HEK293 (cell line): ENCODE measurements around the gene SMARCD3.

Experiments
- GLIS1 ChIP-seq: fragments of 450-650 bp; formaldehyde crosslinking; IDR thresholded peaks from 2 replicates; pipeline ENCODE4 v1.5.1; 2016; ENCODE audit warnings: missing biosample characterization, missing genetic modification characterization
- KLF7 ChIP-seq: fragments of 450-650 bp; formaldehyde crosslinking; IDR thresholded peaks from 2 replicates; pipeline ENCODE4 v1.5.1; 2016; ENCODE audit warnings: missing biosample characterization, missing genetic modification characterization, borderline replicate concordance
- KLF8 ChIP-seq: fragments of 450-650 bp; formaldehyde crosslinking; IDR thresholded peaks from 2 replicates; pipeline ENCODE4 v1.5.1; 2016; ENCODE audit warnings: missing biosample characterization, missing genetic modification characterization
- MEIS1 ChIP-seq: sonication (generic); formaldehyde crosslinking; IDR thresholded peaks from 2 replicates; pipeline ENCODE4 v1.8.1; 2022; ENCODE audit warnings: missing genetic modification reagents, mild to moderate bottlenecking, borderline replicate concordance
- OSR2 ChIP-seq: fragments of 450-650 bp; formaldehyde crosslinking; IDR thresholded peaks from 2 replicates; pipeline ENCODE4 v1.5.1; 2016; ENCODE audit warnings: missing biosample characterization, missing genetic modification characterization
- RBAK ChIP-seq: fragments of 450-650 bp; formaldehyde crosslinking; IDR thresholded peaks from 2 replicates; pipeline ENCODE4 v1.5.1; 2016; ENCODE audit warnings: missing biosample characterization, missing genetic modification characterization
- SP2 ChIP-seq: fragments of 450-650 bp; formaldehyde crosslinking; IDR thresholded peaks from 2 replicates; pipeline ENCODE4 v1.5.1; 2016; ENCODE audit warnings: missing biosample characterization, missing genetic modification characterization
- SP3 ChIP-seq: fragments of 450-650 bp; formaldehyde crosslinking; IDR thresholded peaks from 2 replicates; pipeline ENCODE4 v1.5.1; 2016; ENCODE audit warnings: missing biosample characterization, missing genetic modification characterization
- YY2 ChIP-seq: fragments of 450-650 bp; formaldehyde crosslinking; IDR thresholded peaks from 2 replicates; pipeline ENCODE4 v1.5.1; 2016; ENCODE audit warnings: missing biosample characterization, missing genetic modification characterization
- ZBTB7A ChIP-seq: fragments of 450-650 bp; formaldehyde crosslinking; IDR thresholded peaks from 2 replicates; pipeline ENCODE4 v1.5.1; 2016; ENCODE audit warnings: low read depth, missing biosample characterization, missing genetic modification characterization
- ZEB2 ChIP-seq: fragments of 450-650 bp; formaldehyde crosslinking; IDR thresholded peaks from 2 replicates; pipeline ENCODE4 v1.5.1; 2016; ENCODE audit warnings: missing biosample characterization, missing genetic modification characterization
- ZFP37 ChIP-seq: fragments of 450-650 bp; formaldehyde crosslinking; IDR thresholded peaks from 2 replicates; pipeline ENCODE4 v1.5.1; 2016; ENCODE audit warnings: missing biosample characterization, missing genetic modification characterization
- ZNF23 ChIP-seq: fragments of 450-650 bp; formaldehyde crosslinking; IDR thresholded peaks from 2 replicates; pipeline ENCODE4 v1.5.1; 2016; ENCODE audit warnings: missing biosample characterization, missing genetic modification characterization, borderline replicate concordance
- ZNF239 ChIP-seq: fragments of 450-650 bp; formaldehyde crosslinking; IDR thresholded peaks from 2 replicates; pipeline ENCODE4 v1.5.1; 2016; ENCODE audit warnings: missing biosample characterization, missing genetic modification characterization
- ZNF24 ChIP-seq: fragments of 450-650 bp; formaldehyde crosslinking; IDR thresholded peaks from 2 replicates; pipeline ENCODE4 v1.5.1; 2016; ENCODE audit warnings: missing biosample characterization, missing genetic modification characterization
- ZNF335 ChIP-seq: fragments of 450-650 bp; formaldehyde crosslinking; conservative IDR thresholded peaks from 2 replicates; pipeline ENCODE4 v1.5.1; 2016; ENCODE audit warnings: missing biosample characterization, missing genetic modification characterization
- ZNF350 ChIP-seq: fragments of 450-650 bp; formaldehyde crosslinking; IDR thresholded peaks from 2 replicates; pipeline ENCODE4 v1.5.0; 2017; ENCODE audit warnings: missing biosample characterization, mild to moderate bottlenecking, missing genetic modification characterization
- ZNF366 ChIP-seq: fragments of 450-650 bp; formaldehyde crosslinking; conservative IDR thresholded peaks from 2 replicates; pipeline ENCODE4 v1.5.1; 2016; ENCODE audit warnings: missing biosample characterization, missing genetic modification characterization
- ZNF404 ChIP-seq: fragments of 450-650 bp; formaldehyde crosslinking; IDR thresholded peaks from 2 replicates; pipeline ENCODE4 v1.5.1; 2017; ENCODE audit warnings: missing biosample characterization, missing genetic modification characterization
- ZNF426 ChIP-seq: fragments of 450-650 bp; formaldehyde crosslinking; IDR thresholded peaks from 2 replicates; pipeline ENCODE4 v1.5.1; 2017; ENCODE audit warnings: missing biosample characterization, missing genetic modification characterization, mild to moderate bottlenecking, inconsistent platforms, moderate library complexity
- ZNF529 ChIP-seq: fragments of 450-650 bp; formaldehyde crosslinking; IDR thresholded peaks from 2 replicates; pipeline ENCODE4 v1.5.1; 2017; ENCODE audit warnings: missing genetic modification characterization, missing biosample characterization; ENCODE audit not compliant: insufficient replicate concordance
- ZNF658 ChIP-seq: fragments of 450-650 bp; formaldehyde crosslinking; IDR thresholded peaks from 2 replicates; pipeline ENCODE4; 2016; ENCODE audit warnings: missing biosample characterization, missing genetic modification characterization
- ZNF677 ChIP-seq: fragments of 450-650 bp; IDR thresholded peaks from 2 replicates; pipeline ENCODE4 v1.5.0; 2018; ENCODE audit warnings: missing biosample characterization, mild to moderate bottlenecking, missing genetic modification characterization, moderate library complexity
- ZNF791 ChIP-seq: fragments of 450-650 bp; formaldehyde crosslinking; IDR thresholded peaks from 2 replicates; pipeline ENCODE4 v1.5.1; 2016; ENCODE audit warnings: missing biosample characterization, missing genetic modification characterization
- ZNF792 ChIP-seq: fragments of 450-650 bp; formaldehyde crosslinking; IDR thresholded peaks from 2 replicates; pipeline ENCODE4 v1.5.1; 2016; ENCODE audit warnings: missing biosample characterization, missing genetic modification characterization
- ZNF830 ChIP-seq: fragments of 450-650 bp; IDR thresholded peaks from 2 replicates; pipeline ENCODE4 v1.5.0; 2018; ENCODE audit warnings: missing biosample characterization, missing genetic modification characterization, low read depth, mild to moderate bottlenecking, moderate library complexity
- TF ChIP-seq, protein P1 (sequence below): fragments of 450-650 bp; formaldehyde crosslinking; IDR thresholded peaks from 2 replicates; pipeline ENCODE4 v1.5.1; 2017; ENCODE audit warnings: missing biosample characterization, missing genetic modification characterization
- TF ChIP-seq, protein P2 (sequence below): fragments of 450-650 bp; formaldehyde crosslinking; IDR thresholded peaks from 2 replicates; pipeline ENCODE4 v1.5.1; 2016; ENCODE audit warnings: missing biosample characterization, missing genetic modification characterization
- TF ChIP-seq, protein P3 (sequence below): fragments of 450-650 bp; IDR thresholded peaks from 2 replicates; pipeline ENCODE4 v1.5.1; 2018; ENCODE audit warnings: missing biosample characterization, missing genetic modification characterization
- TF ChIP-seq, protein P4 (sequence below): fragments of 450-650 bp; formaldehyde crosslinking; IDR thresholded peaks from 2 replicates; pipeline ENCODE4 v1.5.1; 2016; ENCODE audit warnings: missing biosample characterization, missing genetic modification characterization
- TF ChIP-seq, protein P5 (sequence below): fragments of 450-650 bp; formaldehyde crosslinking; IDR thresholded peaks from 2 replicates; pipeline ENCODE4 v1.5.1; 2016; ENCODE audit warnings: missing biosample characterization, missing genetic modification characterization
- TF ChIP-seq, protein P6 (sequence below): fragments of 450-650 bp; formaldehyde crosslinking; IDR thresholded peaks from 2 replicates; pipeline ENCODE4 v1.5.1; 2016; ENCODE audit warnings: missing biosample characterization, missing genetic modification characterization

SMARCD3 gene

DNA sequence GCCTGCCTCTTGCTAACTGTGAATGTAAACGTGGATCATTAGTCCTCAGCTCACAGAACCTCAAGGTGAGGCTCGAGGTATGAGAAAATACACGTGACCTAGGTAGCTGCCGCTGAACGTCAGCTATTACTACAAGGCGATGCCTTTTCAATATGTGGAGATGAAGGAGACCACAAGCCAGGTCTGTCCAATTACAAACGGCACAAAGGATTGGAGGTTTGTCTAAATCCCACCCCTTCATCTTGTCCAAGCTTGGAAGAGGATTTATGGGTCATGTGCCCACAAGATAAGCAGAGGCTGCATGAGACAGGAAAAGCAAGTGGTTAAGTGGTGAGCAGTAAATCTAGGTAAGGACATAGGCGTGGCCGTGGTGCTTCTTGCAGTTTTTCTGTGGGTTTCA is 41.6 kb downstream of the SMARCD3 start (continued):
- TF ChIP-seq ZFP37 (tag by site-specific recombination), result no peak
- TF ChIP-seq ZNF529, result no peak
- TF ChIP-seq SP3 (tag by site-specific recombination), result no peak
- TF ChIP-seq, protein P1, sequence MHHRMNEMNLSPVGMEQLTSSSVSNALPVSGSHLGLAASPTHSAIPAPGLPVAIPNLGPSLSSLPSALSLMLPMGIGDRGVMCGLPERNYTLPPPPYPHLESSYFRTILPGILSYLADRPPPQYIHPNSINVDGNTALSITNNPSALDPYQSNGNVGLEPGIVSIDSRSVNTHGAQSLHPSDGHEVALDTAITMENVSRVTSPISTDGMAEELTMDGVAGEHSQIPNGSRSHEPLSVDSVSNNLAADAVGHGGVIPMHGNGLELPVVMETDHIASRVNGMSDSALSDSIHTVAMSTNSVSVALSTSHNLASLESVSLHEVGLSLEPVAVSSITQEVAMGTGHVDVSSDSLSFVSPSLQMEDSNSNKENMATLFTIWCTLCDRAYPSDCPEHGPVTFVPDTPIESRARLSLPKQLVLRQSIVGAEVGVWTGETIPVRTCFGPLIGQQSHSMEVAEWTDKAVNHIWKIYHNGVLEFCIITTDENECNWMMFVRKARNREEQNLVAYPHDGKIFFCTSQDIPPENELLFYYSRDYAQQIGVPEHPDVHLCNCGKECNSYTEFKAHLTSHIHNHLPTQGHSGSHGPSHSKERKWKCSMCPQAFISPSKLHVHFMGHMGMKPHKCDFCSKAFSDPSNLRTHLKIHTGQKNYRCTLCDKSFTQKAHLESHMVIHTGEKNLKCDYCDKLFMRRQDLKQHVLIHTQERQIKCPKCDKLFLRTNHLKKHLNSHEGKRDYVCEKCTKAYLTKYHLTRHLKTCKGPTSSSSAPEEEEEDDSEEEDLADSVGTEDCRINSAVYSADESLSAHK (tag by site-specific recombination), result 0 out of 2 replicates have a peak, but pooled peaks have one; percentile 8
- no peak for TF ChIP-seq RBAK (tag by site-specific recombination)
- no peak for TF ChIP-seq ZNF677 (tag by site-specific recombination)
- TF ChIP-seq, protein P2, sequence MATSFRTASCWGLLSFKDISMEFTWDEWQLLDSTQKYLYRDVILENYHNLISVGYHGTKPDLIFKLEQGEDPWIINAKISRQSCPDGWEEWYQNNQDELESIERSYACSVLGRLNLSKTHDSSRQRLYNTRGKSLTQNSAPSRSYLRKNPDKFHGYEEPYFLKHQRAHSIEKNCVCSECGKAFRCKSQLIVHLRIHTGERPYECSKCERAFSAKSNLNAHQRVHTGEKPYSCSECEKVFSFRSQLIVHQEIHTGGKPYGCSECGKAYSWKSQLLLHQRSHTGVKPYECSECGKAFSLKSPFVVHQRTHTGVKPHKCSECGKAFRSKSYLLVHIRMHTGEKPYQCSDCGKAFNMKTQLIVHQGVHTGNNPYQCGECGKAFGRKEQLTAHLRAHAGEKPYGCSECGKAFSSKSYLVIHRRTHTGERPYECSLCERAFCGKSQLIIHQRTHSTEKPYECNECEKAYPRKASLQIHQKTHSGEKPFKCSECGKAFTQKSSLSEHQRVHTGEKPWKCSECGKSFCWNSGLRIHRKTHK (tag by site-specific recombination), result no peak
- no peak for TF ChIP-seq ZEB2
- TF ChIP-seq ZNF366 (tag by site-specific recombination), result no peak; the same call in 1 of the 2 replicates
- no peak for TF ChIP-seq ZNF830 (tag by site-specific recombination)
- TF ChIP-seq OSR2, result 0 out of 2 replicates have a peak, but pooled peaks have one; percentile 12
- TF ChIP-seq ZBTB7A, result no peak
- TF ChIP-seq, protein P3, sequence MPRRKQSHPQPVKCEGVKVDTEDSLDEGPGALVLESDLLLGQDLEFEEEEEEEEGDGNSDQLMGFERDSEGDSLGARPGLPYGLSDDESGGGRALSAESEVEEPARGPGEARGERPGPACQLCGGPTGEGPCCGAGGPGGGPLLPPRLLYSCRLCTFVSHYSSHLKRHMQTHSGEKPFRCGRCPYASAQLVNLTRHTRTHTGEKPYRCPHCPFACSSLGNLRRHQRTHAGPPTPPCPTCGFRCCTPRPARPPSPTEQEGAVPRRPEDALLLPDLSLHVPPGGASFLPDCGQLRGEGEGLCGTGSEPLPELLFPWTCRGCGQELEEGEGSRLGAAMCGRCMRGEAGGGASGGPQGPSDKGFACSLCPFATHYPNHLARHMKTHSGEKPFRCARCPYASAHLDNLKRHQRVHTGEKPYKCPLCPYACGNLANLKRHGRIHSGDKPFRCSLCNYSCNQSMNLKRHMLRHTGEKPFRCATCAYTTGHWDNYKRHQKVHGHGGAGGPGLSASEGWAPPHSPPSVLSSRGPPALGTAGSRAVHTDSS (tag by site-specific recombination), result no peak
- TF ChIP-seq ZNF239 (tag by site-specific recombination), result no peak
- TF ChIP-seq, protein P4, sequence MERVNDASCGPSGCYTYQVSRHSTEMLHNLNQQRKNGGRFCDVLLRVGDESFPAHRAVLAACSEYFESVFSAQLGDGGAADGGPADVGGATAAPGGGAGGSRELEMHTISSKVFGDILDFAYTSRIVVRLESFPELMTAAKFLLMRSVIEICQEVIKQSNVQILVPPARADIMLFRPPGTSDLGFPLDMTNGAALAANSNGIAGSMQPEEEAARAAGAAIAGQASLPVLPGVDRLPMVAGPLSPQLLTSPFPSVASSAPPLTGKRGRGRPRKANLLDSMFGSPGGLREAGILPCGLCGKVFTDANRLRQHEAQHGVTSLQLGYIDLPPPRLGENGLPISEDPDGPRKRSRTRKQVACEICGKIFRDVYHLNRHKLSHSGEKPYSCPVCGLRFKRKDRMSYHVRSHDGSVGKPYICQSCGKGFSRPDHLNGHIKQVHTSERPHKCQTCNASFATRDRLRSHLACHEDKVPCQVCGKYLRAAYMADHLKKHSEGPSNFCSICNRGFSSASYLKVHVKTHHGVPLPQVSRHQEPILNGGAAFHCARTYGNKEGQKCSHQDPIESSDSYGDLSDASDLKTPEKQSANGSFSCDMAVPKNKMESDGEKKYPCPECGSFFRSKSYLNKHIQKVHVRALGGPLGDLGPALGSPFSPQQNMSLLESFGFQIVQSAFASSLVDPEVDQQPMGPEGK (tag by site-specific recombination), result no peak
- TF ChIP-seq, protein P5, sequence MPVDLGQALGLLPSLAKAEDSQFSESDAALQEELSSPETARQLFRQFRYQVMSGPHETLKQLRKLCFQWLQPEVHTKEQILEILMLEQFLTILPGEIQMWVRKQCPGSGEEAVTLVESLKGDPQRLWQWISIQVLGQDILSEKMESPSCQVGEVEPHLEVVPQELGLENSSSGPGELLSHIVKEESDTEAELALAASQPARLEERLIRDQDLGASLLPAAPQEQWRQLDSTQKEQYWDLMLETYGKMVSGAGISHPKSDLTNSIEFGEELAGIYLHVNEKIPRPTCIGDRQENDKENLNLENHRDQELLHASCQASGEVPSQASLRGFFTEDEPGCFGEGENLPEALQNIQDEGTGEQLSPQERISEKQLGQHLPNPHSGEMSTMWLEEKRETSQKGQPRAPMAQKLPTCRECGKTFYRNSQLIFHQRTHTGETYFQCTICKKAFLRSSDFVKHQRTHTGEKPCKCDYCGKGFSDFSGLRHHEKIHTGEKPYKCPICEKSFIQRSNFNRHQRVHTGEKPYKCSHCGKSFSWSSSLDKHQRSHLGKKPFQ (tag by site-specific recombination), result peak; percentile 8; the same call in 1 of the 2 replicates
- no peak for TF ChIP-seq GLIS1 (tag by site-specific recombination)
- TF ChIP-seq ZNF23, result no peak
- no peak for TF ChIP-seq YY2 (tag by site-specific recombination)
- TF ChIP-seq ZNF350 (tag by site-specific recombination), result no peak
- no peak for TF ChIP-seq KLF8
- no peak for TF ChIP-seq ZNF792
- no peak for TF ChIP-seq ZNF404 (tag by site-specific recombination)
- TF ChIP-seq KLF7 (tag by site-specific recombination), result peak; percentile 55; the same call in 1 of the 2 replicates
- TF ChIP-seq ZNF658 (tag by site-specific recombination), result no peak
- no peak for TF ChIP-seq ZNF791 (tag by site-specific recombination)
- no peak for TF ChIP-seq ZNF24 (tag by site-specific recombination)
- TF ChIP-seq, protein P6, sequence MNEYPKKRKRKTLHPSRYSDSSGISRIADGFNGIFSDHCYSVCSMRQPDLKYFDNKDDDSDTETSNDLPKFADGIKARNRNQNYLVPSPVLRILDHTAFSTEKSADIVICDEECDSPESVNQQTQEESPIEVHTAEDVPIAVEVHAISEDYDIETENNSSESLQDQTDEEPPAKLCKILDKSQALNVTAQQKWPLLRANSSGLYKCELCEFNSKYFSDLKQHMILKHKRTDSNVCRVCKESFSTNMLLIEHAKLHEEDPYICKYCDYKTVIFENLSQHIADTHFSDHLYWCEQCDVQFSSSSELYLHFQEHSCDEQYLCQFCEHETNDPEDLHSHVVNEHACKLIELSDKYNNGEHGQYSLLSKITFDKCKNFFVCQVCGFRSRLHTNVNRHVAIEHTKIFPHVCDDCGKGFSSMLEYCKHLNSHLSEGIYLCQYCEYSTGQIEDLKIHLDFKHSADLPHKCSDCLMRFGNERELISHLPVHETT, result no peak
- TF ChIP-seq ZNF426 (tag by site-specific recombination), result no peak
- peak; percentile 70 for TF ChIP-seq SP2 (tag by site-specific recombination)
- TF ChIP-seq ZNF335 (tag by site-specific recombination), result no peak
- TF ChIP-seq MEIS1 (CRISPR knock-in tag), result no peak
